Endodermal cell (in vitro differentiated cells): ENCODE results near the gene EMC10. TPM values are rescaled to one million over a fixed set of nuclear protein-coding genes. Genes with fewer than 3 reads are reported as not detected.

Experiments
- DNase-seq: peaks from one replicate; pipeline ENCODE4 v3.0.0-alpha.2; 2017
- H3K27ac ChIP-seq: 2 replicates; pipeline ENCODE4 v1.5.1; 2013; ENCODE audit warnings: mild to moderate bottlenecking, low read depth, low read length, moderate library complexity
- H3K27me3 ChIP-seq: 2 replicates; pipeline ENCODE4 v1.6.1; 2013; ENCODE audit warnings: mild to moderate bottlenecking, low read length, moderate library complexity; ENCODE audit not compliant: insufficient read depth, control insufficient read depth, poor library complexity, severe bottlenecking
- H3K36me3 ChIP-seq: 2 replicates; pipeline ENCODE4 v1.7.0; 2013; ENCODE audit warnings: mild to moderate bottlenecking, low read length, moderate library complexity; ENCODE audit not compliant: control insufficient read depth, insufficient read depth
- H3K4me1 ChIP-seq: one replicate; pipeline ENCODE4 v1.7.0; 2013; ENCODE audit warnings: low read length; ENCODE audit not compliant: control insufficient read depth, insufficient read depth
- H3K4me3 ChIP-seq: 2 replicates; pipeline ENCODE4 v1.5.1; 2013; ENCODE audit warnings: mild to moderate bottlenecking, low read length, moderate library complexity
- H3K9ac ChIP-seq: 2 replicates; pipeline ENCODE4 v1.6.1; 2013; ENCODE audit warnings: mild to moderate bottlenecking, low read length, moderate library complexity; ENCODE audit not compliant: poor library complexity, severe bottlenecking; ENCODE audit errors: extremely low read depth
- H3K9me3 ChIP-seq: 2 replicates; pipeline ENCODE4 v1.6.1; 2013; ENCODE audit warnings: mild to moderate bottlenecking, low read length, moderate library complexity; ENCODE audit not compliant: control insufficient read depth
- H3K27ac Mint-ChIP-seq: 2 replicates; pipeline ENCODE4 v1.8.0; 2020; ENCODE audit warnings: mixed read lengths
- H3K27me3 Mint-ChIP-seq: 2 replicates; pipeline ENCODE4 v1.8.0; 2021; ENCODE audit warnings: mild to moderate bottlenecking, mixed read lengths; ENCODE audit not compliant: insufficient read depth
- H3K36me3 Mint-ChIP-seq: 2 replicates; pipeline ENCODE4 v1.8.0; 2020; ENCODE audit warnings: low read depth, mixed read lengths
- H3K4me1 Mint-ChIP-seq: 2 replicates; pipeline ENCODE4 v1.8.0; 2020; ENCODE audit warnings: mixed read lengths
- H3K4me3 Mint-ChIP-seq: 2 replicates; pipeline ENCODE4 v1.8.0; 2020; ENCODE audit warnings: mild to moderate bottlenecking, moderate library complexity, mixed read lengths
- H3K9me3 Mint-ChIP-seq: 2 replicates; pipeline ENCODE4 v1.8.0; 2020; ENCODE audit warnings: mild to moderate bottlenecking, mixed read lengths
- CTCF ChIP-seq: fragments of 200-600 bp; sonication (generic); conservative IDR thresholded peaks from 2 replicates; pipeline ENCODE4 v1.5.0; 2021; ENCODE audit warnings: antibody characterized with exemption, mild to moderate bottlenecking
- WGBS, 2 experiments: methylation state at CpG; one replicate each; pipeline versions ENCODE4 v1.1.5 to v1.1.7; 2013; ENCODE audit warnings: missing lambda C conversion rate in 2 of 2, mixed read lengths in 1 of 2; ENCODE audit not compliant: insufficient coverage in 1 of 2, insufficient read length in 1 of 2; 5-methylcytosine and 5-hydroxymethylcytosine counted together
- total RNA-seq, 2 donors: library from RNA; stranded (reverse); fragmentation: NEBNext Ultra II Directional in 1 of 2; extraction: Animal tissue kit (Norgen Biotek cat#: 25700) in 1 of 2; gene quantifications; 2 replicates in 1 of 2; 3 replicates in 1 of 2; pipeline ENCODE4 v1.2.1, GENCODE V29; 2021

The EMC10 gene
- total RNA-seq, 2 donors from 2014 or later: 119 to 123 TPM

GRCh38 chr19:50517704-50518075 is 41.4 kb downstream of the EMC10 start:
- Histone ChIP-seq H3K9ac (no peak overlapping the region), H3K4me1 (no peaks in the 10 kb centered on the region), H3K36me3 (no peaks in the 10 kb centered on the region), H3K27ac (no peak overlapping the region), H3K4me3 (no peak overlapping the region), H3K27me3 (no peaks in the 10 kb centered on the region), H3K9me3 (no peaks in the 10 kb centered on the region)
- TF ChIP-seq CTCF: no peak
- Mint-ChIP-seq H3K4me1 (no peaks in the 10 kb centered on the region), H3K27ac (no peak overlapping the region), H3K4me3 (no peak overlapping the region), H3K9me3 (peaks cover 5% of the 10 kb centered on the region), H3K36me3 (no peaks in the 10 kb centered on the region), H3K27me3 (peaks cover 44% of the 10 kb centered on the region)
- WGBS, 2 experiments: 89 to 95% methylated on average over 24 to 37 of the region's 37 CpGs
- DNase-seq: peak; percentile 33

DNA sequence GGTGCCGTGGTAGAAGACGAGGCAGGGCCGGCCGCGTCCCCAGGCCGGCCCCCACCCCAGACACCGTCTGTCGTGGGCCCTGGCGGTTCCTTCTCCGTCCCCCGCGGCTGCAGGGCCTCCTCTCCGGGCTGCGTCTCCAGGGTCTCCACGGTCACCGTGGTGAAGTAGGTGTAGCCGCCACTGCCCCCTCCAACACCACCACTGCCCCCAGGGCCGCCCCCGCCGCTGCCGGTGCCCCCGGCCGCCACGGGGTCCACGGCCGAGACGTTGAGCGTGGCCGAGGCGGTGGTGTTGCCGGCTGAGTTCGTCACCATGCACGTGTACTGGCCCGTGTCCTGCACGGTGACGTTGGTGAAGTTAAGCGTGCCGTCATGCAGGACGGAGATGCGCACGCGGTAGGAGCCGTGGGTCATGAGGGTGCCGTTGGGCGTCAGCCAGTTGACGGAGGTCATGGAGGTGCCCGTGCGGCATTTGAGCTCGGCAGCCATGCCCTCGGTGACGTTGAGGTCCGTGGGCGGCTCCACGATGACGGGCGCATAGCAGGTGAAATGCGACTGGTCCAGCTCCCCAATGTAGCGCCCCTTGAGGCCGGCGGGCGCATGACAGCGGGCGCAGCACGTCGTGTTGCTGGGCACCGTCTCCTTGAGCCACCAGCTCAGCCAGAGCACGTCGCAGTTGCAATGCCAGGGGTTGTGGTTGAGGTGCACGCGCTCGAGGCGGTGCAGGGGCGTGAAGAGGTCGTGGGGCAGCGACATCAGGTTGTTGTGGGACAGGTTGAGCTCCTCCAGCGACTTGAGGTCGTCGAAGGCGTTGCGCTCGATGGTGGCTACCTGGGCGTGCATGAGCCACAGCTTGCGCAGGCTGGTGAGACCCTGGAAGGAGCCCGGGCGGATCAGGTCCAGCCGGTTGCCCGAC is 42.0 kb downstream of the EMC10 start:
- Mint-ChIP-seq H3K27me3 (peaks cover 38% of the 10 kb centered on the region), H3K4me3 (no peak overlapping the region), H3K4me1 (no peaks in the 10 kb centered on the region), H3K36me3 (no peaks in the 10 kb centered on the region), H3K27ac (no peak overlapping the region), H3K9me3 (peaks cover 5% of the 10 kb centered on the region)
- Histone ChIP-seq H3K27me3 (no peaks in the 10 kb centered on the region), H3K4me3 (no peak overlapping the region), H3K9ac (no peak overlapping the region), H3K4me1 (no peaks in the 10 kb centered on the region), H3K27ac (no peak overlapping the region), H3K9me3 (no peaks in the 10 kb centered on the region), H3K36me3 (no peaks in the 10 kb centered on the region)
- peak; percentile 66 for TF ChIP-seq CTCF
- WGBS, 2 experiments: 93 to 95% methylated on average over 67 to 84 of the region's 87 CpGs
- DNase-seq: peak; percentile 81

GRCh38 chr19:50519006-50519575 is 42.8 kb downstream of the EMC10 start:
- no peak overlapping the region for H3K27ac Mint-ChIP-seq
- no peaks in the 10 kb centered on the region for H3K36me3 Mint-ChIP-seq
- TF ChIP-seq CTCF: no peak
- H3K36me3 ChIP-seq: no peaks in the 10 kb centered on the region
- H3K27ac ChIP-seq: no peak overlapping the region
- H3K9ac ChIP-seq: no peak overlapping the region
- H3K27me3 ChIP-seq: no peaks in the 10 kb centered on the region
- H3K4me1 Mint-ChIP-seq: no peaks in the 10 kb centered on the region
- H3K9me3 ChIP-seq: no peaks in the 10 kb centered on the region
- H3K4me1 ChIP-seq: no peaks in the 10 kb centered on the region
- peaks cover 5% of the 10 kb centered on the region for H3K9me3 Mint-ChIP-seq
- H3K4me3 Mint-ChIP-seq: no peak overlapping the region
- WGBS, 2 experiments: 93 to 96% methylated on average over 33 to 40 of the region's 40 CpGs
- H3K4me3 ChIP-seq: no peak overlapping the region
- peaks cover 33% of the 10 kb centered on the region for H3K27me3 Mint-ChIP-seq
- no peak for DNase-seq
